Esophagus muscularis mucosa (tissue), 4 donors: ENCODE data around the gene ATP5PD. TPM values are rescaled to one million over a fixed set of nuclear protein-coding genes. Genes with fewer than 3 reads are reported as not detected.

ENCODE experiments used
- DNase-seq: peaks from one replicate; pipeline ENCODE4 v3.0.0-alpha.2; 2017; ENCODE audit errors: extremely low spot score
- H3K27ac ChIP-seq, 4 donors: fragments of 200-600 bp; sonication (generic); replicated peaks in 1 of 4; 1 replicate in 3 of 4; 2 replicates in 1 of 4; pipeline ENCODE4 v1.5.1; 2016 to 2019; ENCODE audit warnings: mild to moderate bottlenecking in 1 of 4
- H3K27me3 ChIP-seq, 4 donors: fragments of 200-600 bp; sonication (generic); one replicate each; pipeline versions ENCODE4 v1.5.1 to v1.6.0; 2016 to 2019
- H3K36me3 ChIP-seq, 4 donors: fragments of 200-600 bp; sonication (generic); one replicate each; pipeline ENCODE4 v1.5.1; 2016 to 2019
- H3K4me1 ChIP-seq, 4 donors: fragments of 200-600 bp; sonication (generic); one replicate each; pipeline ENCODE4 v1.5.1; 2016 to 2019
- H3K4me3 ChIP-seq, 4 donors: fragments of 200-600 bp; sonication (generic); 1 replicate in 2 of 4; 2 replicates in 2 of 4; pipeline ENCODE4 v1.5.1; 2016 to 2019; ENCODE audit warnings: mild to moderate bottlenecking in 4 of 4, moderate library complexity in 1 of 4
- H3K9me3 ChIP-seq, 4 donors: fragments of 200-600 bp; sonication (generic); 1 replicate in 3 of 4; 2 replicates in 1 of 4; pipeline ENCODE4 v1.5.1; 2016 to 2019
- EP300 ChIP-seq: sonication (generic); formaldehyde crosslinking; IDR thresholded peaks from one replicate; pipeline ENCODE4 v1.6.1; 2017; ENCODE audit warnings: antibody characterized with exemption
- POLR2A ChIP-seq: fragments of 450-650 bp; IDR thresholded peaks from one replicate; pipeline ENCODE4 v1.6.1; 2017; ENCODE audit warnings: antibody characterized with exemption, moderate library complexity, mild to moderate bottlenecking, low read depth
- POLR2AphosphoS5 ChIP-seq, 2 donors: sonication (generic); formaldehyde crosslinking; IDR thresholded peaks; one replicate each; pipeline ENCODE4 v1.6.1; 2017; ENCODE audit warnings: antibody characterized with exemption in 2 of 2
- WGBS: methylation state at CpG from one replicate; pipeline ENCODE4 v1.1.5; 2018; 5-methylcytosine and 5-hydroxymethylcytosine counted together
- intact Hi-C: fragments of 100-400 bp; cut with DNase I; formaldehyde crosslinking; loops from one replicate; pipeline ENCODE4 v1.15.1; 2023
- total RNA-seq, 4 donors: library from RNA; depleted of rRNA; stranded (reverse); fragments of >200 nt; gene quantifications; one replicate each; pipeline versions ENCODE4 v1.1.0 to v1.2.1, GENCODE V29; 2016
- TF ChIP-seq, protein P1 (sequence below), 3 experiments: fragments of 200-600 bp in 2 of 3; fragments of 450-650 bp in 1 of 3; sonication (generic) in 2 of 3; IDR thresholded peaks; one replicate each; pipeline ENCODE4 v1.5.1; 2017 to 2019; ENCODE audit warnings: antibody characterized with exemption in 3 of 3, mild to moderate bottlenecking in 2 of 3, moderate library complexity in 1 of 3

ATP5PD gene
- total RNA-seq, 4 donors from 2014 or later: 202 to 388 (median 256) TPM

DNA sequence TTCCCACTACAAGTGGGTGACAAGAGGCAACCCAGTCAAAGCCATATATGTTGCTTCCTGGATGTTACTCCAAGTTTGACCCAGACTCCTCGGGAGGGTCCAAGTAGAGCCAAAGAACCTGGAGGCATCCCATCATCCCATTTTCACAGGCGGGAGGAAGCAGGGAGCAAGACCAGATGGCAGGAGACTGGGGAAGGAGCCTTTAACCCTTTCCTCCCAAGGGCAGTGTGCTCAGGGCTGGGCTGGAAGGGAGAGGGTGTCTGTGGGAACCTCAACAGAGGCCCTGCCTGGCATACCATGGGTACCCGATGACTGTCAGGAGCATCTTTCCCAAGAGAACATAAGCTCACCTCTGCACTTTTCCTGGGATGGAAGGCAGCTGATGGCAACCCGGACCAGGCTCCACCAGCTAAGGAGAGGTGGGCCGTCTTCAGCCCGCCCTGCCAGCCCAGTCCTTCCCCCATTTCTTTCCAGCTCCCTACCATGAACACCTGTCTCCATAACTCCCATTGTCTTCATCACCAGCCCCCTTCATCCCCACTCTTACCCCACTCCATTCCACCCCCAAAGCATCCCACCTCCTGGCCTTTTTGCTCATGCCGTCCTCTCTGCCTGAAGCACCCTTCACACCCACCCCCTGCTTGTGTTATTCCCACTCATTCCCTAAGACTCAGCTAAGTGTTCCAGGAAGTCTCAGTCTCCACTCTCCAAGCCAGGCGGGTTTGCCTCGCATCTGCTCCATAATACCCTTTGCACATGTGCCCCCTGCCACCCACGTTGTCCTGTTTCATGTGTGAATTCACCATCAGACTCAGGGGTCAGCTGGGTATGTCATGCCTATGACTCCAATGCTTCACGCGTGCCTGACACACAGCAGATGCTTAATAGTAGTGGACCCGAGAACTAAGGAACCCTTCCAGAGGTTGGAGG is 35.1 kb upstream of the ATP5PD start:
- Histone ChIP-seq H3K36me3 (no peaks in the 10 kb centered on the region), H3K4me1 (peaks cover 15 to 31% (median 19%) of the 10 kb centered on the region in 4 donors), H3K9me3 (no peaks in the 10 kb centered on the region), H3K4me3 (no peak overlapping the region), H3K27me3 (peaks cover 0 to 1% (median 0%) of the 10 kb centered on the region in 4 donors), H3K27ac (no peak overlapping the region)
- no peak for DNase-seq
- no peak for TF ChIP-seq POLR2A
- no peak for TF ChIP-seq POLR2AphosphoS5 (IDR thresholded peaks at IDR 0.05)
- intact Hi-C loops: no loop called here
- WGBS: 80% methylated on average over 12 of the region's 13 CpGs

DNA sequence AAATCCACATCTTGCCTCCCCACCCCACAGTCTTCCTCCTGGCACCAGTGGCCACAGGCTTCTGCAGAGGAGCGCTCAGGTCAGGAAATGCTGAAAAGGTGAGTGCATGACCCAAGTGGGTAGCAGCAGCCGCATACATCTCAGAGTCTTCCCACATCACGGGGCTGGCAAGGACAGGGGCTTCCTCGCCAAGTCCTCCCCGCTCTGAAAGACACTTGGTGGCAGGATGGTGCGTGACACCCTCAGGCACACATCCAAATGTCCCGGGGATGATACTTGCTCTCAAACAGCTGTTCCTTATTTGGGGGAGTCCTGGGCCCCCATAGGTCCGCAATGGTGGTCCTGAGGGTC is 32.2 kb upstream of the ATP5PD start:
- TF ChIP-seq, protein P1, sequence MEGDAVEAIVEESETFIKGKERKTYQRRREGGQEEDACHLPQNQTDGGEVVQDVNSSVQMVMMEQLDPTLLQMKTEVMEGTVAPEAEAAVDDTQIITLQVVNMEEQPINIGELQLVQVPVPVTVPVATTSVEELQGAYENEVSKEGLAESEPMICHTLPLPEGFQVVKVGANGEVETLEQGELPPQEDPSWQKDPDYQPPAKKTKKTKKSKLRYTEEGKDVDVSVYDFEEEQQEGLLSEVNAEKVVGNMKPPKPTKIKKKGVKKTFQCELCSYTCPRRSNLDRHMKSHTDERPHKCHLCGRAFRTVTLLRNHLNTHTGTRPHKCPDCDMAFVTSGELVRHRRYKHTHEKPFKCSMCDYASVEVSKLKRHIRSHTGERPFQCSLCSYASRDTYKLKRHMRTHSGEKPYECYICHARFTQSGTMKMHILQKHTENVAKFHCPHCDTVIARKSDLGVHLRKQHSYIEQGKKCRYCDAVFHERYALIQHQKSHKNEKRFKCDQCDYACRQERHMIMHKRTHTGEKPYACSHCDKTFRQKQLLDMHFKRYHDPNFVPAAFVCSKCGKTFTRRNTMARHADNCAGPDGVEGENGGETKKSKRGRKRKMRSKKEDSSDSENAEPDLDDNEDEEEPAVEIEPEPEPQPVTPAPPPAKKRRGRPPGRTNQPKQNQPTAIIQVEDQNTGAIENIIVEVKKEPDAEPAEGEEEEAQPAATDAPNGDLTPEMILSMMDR (IDR thresholded peaks at IDR 0.05): no peak
- TF ChIP-seq POLR2AphosphoS5 (IDR thresholded peaks at IDR 0.05): no peak
- TF ChIP-seq EP300: no peak
- TF ChIP-seq POLR2A: no peak
- Histone ChIP-seq H3K27me3 (no peaks in the 10 kb centered on the region), H3K36me3 (no peaks in the 10 kb centered on the region), H3K4me1 (peaks cover 17 to 40% (median 18%) of the 10 kb centered on the region in 4 donors), H3K4me3 (no peak overlapping the region), H3K9me3 (no peaks in the 10 kb centered on the region), H3K27ac (no peak overlapping the region)
- DNase-seq: no peak
- 83% methylated on average over 8 of the region's 8 CpGs for whole genome bisulfite sequencing
- intact Hi-C loops: no loop called here

GRCh38 chr17:75078284-75079022 is 31.7 kb upstream of the ATP5PD start:
- no peaks in the 10 kb centered on the region for H3K9me3 ChIP-seq
- H3K27ac ChIP-seq: peak overlapping the region; percentile 85 to 88 (median 86)
- no peak for TF ChIP-seq POLR2A
- TF ChIP-seq, protein P1 (IDR thresholded peaks at IDR 0.05): no peak
- no peak for TF ChIP-seq EP300
- TF ChIP-seq POLR2AphosphoS5 (IDR thresholded peaks at IDR 0.05): no peak
- WGBS: 69% methylated on average over 17 of the region's 17 CpGs
- intact Hi-C loops: no loop called here
- peaks cover 17 to 45% (median 20%) of the 10 kb centered on the region in 4 donors for H3K4me1 ChIP-seq
- no peak for DNase-seq
- H3K4me3 ChIP-seq: peak overlapping the region in 1 of 4 donors; percentile 60
- no peaks in the 10 kb centered on the region for H3K36me3 ChIP-seq
- H3K27me3 ChIP-seq: no peaks in the 10 kb centered on the region

- H3K9me3 ChIP-seq: no peaks in the 10 kb centered on the region
- DNase-seq: peak; percentile 93
- peak overlapping the region; percentile 85 to 88 (median 86) for H3K27ac ChIP-seq
- WGBS: 11% methylated on average over 22 of the region's 53 CpGs
- intact Hi-C loops: no loop called here
- no peaks in the 10 kb centered on the region for H3K27me3 ChIP-seq
- H3K36me3 ChIP-seq: no peaks in the 10 kb centered on the region
- peak overlapping the region; percentile 57 to 63 (median 58) for H3K4me3 ChIP-seq
- TF ChIP-seq, protein P1 (IDR thresholded peaks at IDR 0.05): peak; percentile 19 to 30 (median 23)
- TF ChIP-seq POLR2A (no peak), POLR2AphosphoS5 (IDR thresholded peaks at IDR 0.05) (peak; percentile 66 to 67), EP300 (no peak)
- H3K4me1 ChIP-seq: peaks cover 17 to 45% (median 21%) of the 10 kb centered on the region in 4 donors
These were observed 30.9 kb upstream of the ATP5PD start for GRCh38 chr17:75077496-75078283.
